GM12872 (cell line): Measurements from ENCODE around the gene UBE2D3.

Source experiments
- TF ChIP-seq, protein P1 (sequence below): IDR thresholded peaks from 3 replicates; pipeline ENCODE4 v1.5.1; 2011; ENCODE audit warnings: low read depth, mild to moderate bottlenecking, low read length, moderate library complexity; ENCODE audit not compliant: insufficient read depth

UBE2D3 gene

DNA sequence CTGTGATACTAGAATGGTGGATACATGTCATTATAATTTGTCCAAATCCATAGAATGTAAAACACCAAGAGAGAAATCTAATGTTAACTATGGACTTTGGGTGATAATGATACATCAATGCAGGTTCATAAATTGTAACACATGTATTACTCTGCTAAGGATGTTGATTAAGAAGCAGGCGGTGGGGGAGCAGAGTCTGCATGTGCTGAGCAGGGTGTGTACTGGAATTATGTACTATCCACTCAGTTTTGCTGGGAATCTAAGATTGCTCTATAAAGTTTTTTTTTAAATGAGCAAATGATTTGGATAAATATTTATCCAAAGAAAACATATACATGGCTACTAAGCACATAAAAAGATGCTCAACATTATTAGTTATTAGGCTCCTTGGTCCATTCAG lies 51.5 kb downstream of the UBE2D3 start:
- TF ChIP-seq, protein P1, sequence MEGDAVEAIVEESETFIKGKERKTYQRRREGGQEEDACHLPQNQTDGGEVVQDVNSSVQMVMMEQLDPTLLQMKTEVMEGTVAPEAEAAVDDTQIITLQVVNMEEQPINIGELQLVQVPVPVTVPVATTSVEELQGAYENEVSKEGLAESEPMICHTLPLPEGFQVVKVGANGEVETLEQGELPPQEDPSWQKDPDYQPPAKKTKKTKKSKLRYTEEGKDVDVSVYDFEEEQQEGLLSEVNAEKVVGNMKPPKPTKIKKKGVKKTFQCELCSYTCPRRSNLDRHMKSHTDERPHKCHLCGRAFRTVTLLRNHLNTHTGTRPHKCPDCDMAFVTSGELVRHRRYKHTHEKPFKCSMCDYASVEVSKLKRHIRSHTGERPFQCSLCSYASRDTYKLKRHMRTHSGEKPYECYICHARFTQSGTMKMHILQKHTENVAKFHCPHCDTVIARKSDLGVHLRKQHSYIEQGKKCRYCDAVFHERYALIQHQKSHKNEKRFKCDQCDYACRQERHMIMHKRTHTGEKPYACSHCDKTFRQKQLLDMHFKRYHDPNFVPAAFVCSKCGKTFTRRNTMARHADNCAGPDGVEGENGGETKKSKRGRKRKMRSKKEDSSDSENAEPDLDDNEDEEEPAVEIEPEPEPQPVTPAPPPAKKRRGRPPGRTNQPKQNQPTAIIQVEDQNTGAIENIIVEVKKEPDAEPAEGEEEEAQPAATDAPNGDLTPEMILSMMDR = no peak

DNA sequence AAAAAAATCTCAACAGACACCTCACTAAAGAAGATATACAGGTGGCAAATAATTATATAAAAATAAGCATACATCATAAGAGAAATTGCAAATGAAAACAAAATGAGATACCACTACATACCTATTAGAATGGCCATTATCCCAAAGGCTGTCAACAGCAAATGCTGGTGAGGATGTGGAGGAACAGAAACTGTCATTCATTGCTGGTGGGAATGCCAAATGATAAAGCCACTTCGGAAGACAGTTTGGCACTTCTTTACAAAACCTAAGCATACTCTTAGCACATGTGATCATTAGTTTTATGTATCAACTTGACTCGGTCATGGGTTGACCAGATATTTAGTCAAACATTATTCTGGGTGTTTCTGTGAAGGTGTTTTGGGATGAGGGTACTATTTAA lies 53.1 kb downstream of the UBE2D3 start:
- TF ChIP-seq, protein P1 = no peak

- TF ChIP-seq, protein P1 = no peak
These were observed 54.5 kb downstream of the UBE2D3 start for GRCh38 chr4:102772738-102773340.

DNA sequence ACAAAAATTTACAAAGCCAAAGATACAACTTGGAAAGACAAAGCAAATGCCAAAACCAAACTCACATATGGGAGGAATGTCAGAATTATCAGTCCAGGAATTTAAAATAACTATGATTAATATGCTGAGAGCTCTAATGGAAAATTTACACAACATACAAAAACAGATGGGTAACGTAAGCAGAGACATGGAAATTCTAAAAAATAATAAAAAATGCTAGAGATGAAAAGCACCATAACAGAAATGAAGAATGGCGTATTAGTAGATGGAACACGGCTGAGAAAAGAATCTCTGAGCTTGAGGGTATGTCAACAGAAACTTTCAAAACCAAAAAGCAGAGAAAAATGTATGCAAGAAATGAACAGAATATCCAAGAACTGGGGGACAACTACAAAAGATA lies 62.5 kb downstream of the UBE2D3 start:
- TF ChIP-seq, protein P1 = no peak

- TF ChIP-seq, protein P1 = no peak
These were observed 65.4 kb downstream of the UBE2D3 start for GRCh38 chr4:102761906-102762305.

GRCh38 chr4:102761296-102761701 lies 66.1 kb downstream of the UBE2D3 start:
- TF ChIP-seq, protein P1 = no peak

- TF ChIP-seq, protein P1 = no peak
These were observed 66.6 kb downstream of the UBE2D3 start, which contains the start of gene MANBA for GRCh38 chr4:102760645-102761295. Gene MANBA (minus strand): TSS chr4:102760968. CDS start chr4:102760894, 74 bp downstream.
